Adipocyte (in vitro differentiated cells): ENCODE data around the gene NABP2.
A peak's percentile ranks its signal among the peaks of the same experiment; 100 is the strongest.
"Not testable (repeated sequence)": the region's sequence is repeated elsewhere in the genome, so short reads cannot be mapped to it uniquely, and the experiment has no call there.

Experiments
- DNase-seq: peaks from one replicate; pipeline ENCODE4 v3.0.0-alpha.2; 2015; ENCODE audit warnings: low read depth
- H3K27me3 ChIP-seq: replicated peaks from 2 replicates; pipeline ENCODE4 v1.7.0; 2013; ENCODE audit warnings: mild to moderate bottlenecking, low read length, moderate library complexity; ENCODE audit not compliant: control insufficient read depth, insufficient read depth
- H3K36me3 ChIP-seq: 2 replicates; pipeline ENCODE4 v1.7.0; 2013; ENCODE audit warnings: low read length, mild to moderate bottlenecking, moderate library complexity; ENCODE audit not compliant: control insufficient read depth, insufficient read depth, severe bottlenecking
- H3K4me1 ChIP-seq: 2 replicates; pipeline ENCODE4 v1.7.0; 2013; ENCODE audit warnings: mild to moderate bottlenecking, low read length, moderate library complexity; ENCODE audit not compliant: control insufficient read depth, insufficient read depth
- H3K4me3 ChIP-seq: 2 replicates; pipeline ENCODE4 v1.7.0; 2013; ENCODE audit warnings: mild to moderate bottlenecking, low read length, moderate library complexity
- H3K9ac ChIP-seq: 2 replicates; pipeline ENCODE4 v1.7.0; 2013; ENCODE audit warnings: mild to moderate bottlenecking, low read length, moderate library complexity
- H3K9me3 ChIP-seq: 2 replicates; pipeline ENCODE4 v1.7.0; 2013; ENCODE audit warnings: mild to moderate bottlenecking, low read length, moderate library complexity; ENCODE audit not compliant: control insufficient read depth

NABP2 gene

GRCh38 chr12:56196818-56197550, 27.2 kb upstream of the NABP2 start:
- not testable (repeated sequence) for H3K36me3 ChIP-seq, H3K9ac ChIP-seq, H3K9me3 ChIP-seq, H3K27me3 ChIP-seq, H3K4me3 ChIP-seq
- DNase-seq = peak; percentile 82
- peaks cover 18% of the 10 kb centered on the region for H3K4me1 ChIP-seq

- Histone ChIP-seq H3K9ac (no peak overlapping the region), H3K36me3 (no peaks in the 10 kb centered on the region), H3K4me3 (no peak overlapping the region), H3K27me3 (no peaks in the 10 kb centered on the region), H3K9me3 (no peaks in the 10 kb centered on the region), H3K4me1 (peaks cover 19% of the 10 kb centered on the region)
- DNase-seq = no peak
Measured at GRCh38 chr12:56197921-56198635, 26.1 kb upstream of the NABP2 start.

GRCh38 chr12:56198836-56199235, 25.3 kb upstream of the NABP2 start:
- peak; percentile 23 for DNase-seq
- no peaks in the 10 kb centered on the region for H3K27me3 ChIP-seq
- peaks cover 19% of the 10 kb centered on the region for H3K4me1 ChIP-seq

GRCh38 chr12:56202366-56202765, 21.8 kb upstream of the NABP2 start:
- no peaks in the 10 kb centered on the region for H3K9me3 ChIP-seq
- H3K4me1 ChIP-seq = peaks cover 37% of the 10 kb centered on the region
- H3K36me3 ChIP-seq = peaks cover 33% of the 10 kb centered on the region
- no peak overlapping the region for H3K9ac ChIP-seq
- DNase-seq = no peak
- no peak overlapping the region for H3K4me3 ChIP-seq
- H3K27me3 ChIP-seq = no peaks in the 10 kb centered on the region

More at GRCh38 chr12:56198836-56199235, 25.3 kb upstream of the NABP2 start:
- no peak overlapping the region for H3K9ac ChIP-seq
- no peak overlapping the region for H3K4me3 ChIP-seq
- H3K36me3 ChIP-seq = no peaks in the 10 kb centered on the region
- no peaks in the 10 kb centered on the region for H3K9me3 ChIP-seq

GRCh38 chr12:56202838-56203237, 21.3 kb upstream of the NABP2 start:
- Histone ChIP-seq H3K36me3 (peaks cover 38% of the 10 kb centered on the region), H3K9ac (no peak overlapping the region), H3K4me1 (peaks cover 38% of the 10 kb centered on the region), H3K4me3 (no peak overlapping the region), H3K27me3 (no peaks in the 10 kb centered on the region), H3K9me3 (no peaks in the 10 kb centered on the region)
- DNase-seq = no peak

GRCh38 chr12:56204275-56204674, 19.9 kb upstream of the NABP2 start:
- H3K9ac ChIP-seq = no peak overlapping the region
- peaks cover 47% of the 10 kb centered on the region for H3K36me3 ChIP-seq
- DNase-seq = no peak
- H3K27me3 ChIP-seq = no peaks in the 10 kb centered on the region
- no peaks in the 10 kb centered on the region for H3K9me3 ChIP-seq
- H3K4me1 ChIP-seq = peaks cover 33% of the 10 kb centered on the region
- no peak overlapping the region for H3K4me3 ChIP-seq

GRCh38 chr12:56205445-56205844, 18.7 kb upstream of the NABP2 start:
- H3K9ac ChIP-seq = peak overlapping the region; percentile 15
- no peak overlapping the region for H3K4me3 ChIP-seq
- DNase-seq = no peak
- H3K4me1 ChIP-seq = peaks cover 33% of the 10 kb centered on the region
- no peaks in the 10 kb centered on the region for H3K9me3 ChIP-seq
- H3K36me3 ChIP-seq = peaks cover 57% of the 10 kb centered on the region
- no peaks in the 10 kb centered on the region for H3K27me3 ChIP-seq

- Histone ChIP-seq H3K9me3 (no peaks in the 10 kb centered on the region), H3K9ac (peak overlapping the region; percentile 15), H3K4me1 (peaks cover 33% of the 10 kb centered on the region), H3K4me3 (no peak overlapping the region), H3K36me3 (peaks cover 67% of the 10 kb centered on the region), H3K27me3 (no peaks in the 10 kb centered on the region)
- peak; percentile 64 for DNase-seq
Measured at GRCh38 chr12:56206452-56207166, 17.5 kb upstream of the NABP2 start.

GRCh38 chr12:56208006-56208405, 16.1 kb upstream of the NABP2 start:
- Histone ChIP-seq H3K4me1 (peaks cover 27% of the 10 kb centered on the region), H3K27me3 (no peaks in the 10 kb centered on the region), H3K9me3 (no peaks in the 10 kb centered on the region), H3K36me3 (peaks cover 81% of the 10 kb centered on the region), H3K9ac (peak overlapping the region; percentile 6), H3K4me3 (no peak overlapping the region)
- no peak for DNase-seq

GRCh38 chr12:56212361-56212760, 11.8 kb upstream of the NABP2 start:
- Histone ChIP-seq H3K36me3 (peaks cover 81% of the 10 kb centered on the region), H3K4me3 (no peak overlapping the region), H3K9me3 (no peaks in the 10 kb centered on the region), H3K9ac (no peak overlapping the region), H3K27me3 (no peaks in the 10 kb centered on the region), H3K4me1 (peaks cover 10% of the 10 kb centered on the region)
- no peak for DNase-seq

GRCh38 chr12:56213878-56214277, 10.3 kb upstream of the NABP2 start:
- H3K4me1 ChIP-seq = peaks cover 7% of the 10 kb centered on the region
- no peaks in the 10 kb centered on the region for H3K27me3 ChIP-seq
- H3K9ac ChIP-seq = no peak overlapping the region
- no peak for DNase-seq
- H3K4me3 ChIP-seq = no peak overlapping the region
- H3K36me3 ChIP-seq = peaks cover 71% of the 10 kb centered on the region
- H3K9me3 ChIP-seq = no peaks in the 10 kb centered on the region
